HG02759 (cell line): ENCODE data around the gene ARPP19.
"Not testable (repeated sequence)": the region's sequence is repeated elsewhere in the genome, so short reads cannot be mapped to it uniquely, and the experiment has no call there.

Experiments
- ATAC-seq: cut with Tn5 transposase; IDR thresholded peaks from one replicate; pipeline ENCODE4 v1.9.1; 2021; ENCODE audit warnings: mild to moderate bottlenecking, moderate library complexity; ENCODE audit not compliant: unreplicated experiment

The ARPP19 gene

DNA sequence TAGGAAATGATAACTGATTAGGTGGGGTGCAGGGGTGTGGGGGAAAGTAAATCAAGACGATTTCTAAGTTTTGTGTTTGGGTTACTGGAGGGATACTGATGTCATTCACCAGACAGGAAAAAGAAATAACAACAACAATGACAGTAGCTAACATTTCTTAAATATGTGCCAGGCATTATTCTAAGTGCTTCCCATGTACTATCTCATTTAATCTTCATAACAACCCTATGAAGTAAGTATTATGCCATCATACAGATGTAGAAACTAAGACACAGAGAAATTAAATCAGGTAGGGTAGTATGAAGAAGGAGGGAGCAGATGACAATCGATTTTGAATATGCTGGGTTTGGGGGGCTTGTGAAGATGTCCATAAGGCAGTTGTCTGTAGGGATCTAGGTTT is 53.5 kb downstream of the ARPP19 start:
- ATAC-seq: no peak

DNA sequence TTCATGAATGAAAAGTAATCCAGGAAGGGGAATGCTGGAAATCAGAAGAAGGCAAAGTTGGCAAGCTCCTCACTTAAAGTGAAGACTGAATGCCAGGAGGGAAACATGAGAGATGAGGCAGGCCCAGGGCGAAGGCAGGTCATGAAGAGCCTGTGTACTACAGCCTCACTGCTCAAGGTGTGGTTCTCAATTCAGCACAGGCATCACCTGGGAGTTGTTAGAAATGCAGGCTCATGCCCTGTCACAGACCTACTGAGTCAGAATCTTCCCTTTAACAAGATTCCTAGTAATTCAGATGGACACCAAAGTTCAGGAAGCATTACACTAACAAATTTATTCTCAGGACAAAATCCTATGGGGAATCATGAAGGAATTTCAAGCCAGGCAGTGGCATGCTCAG is 54.3 kb downstream of the ARPP19 start:
- no peak for ATAC-seq

DNA sequence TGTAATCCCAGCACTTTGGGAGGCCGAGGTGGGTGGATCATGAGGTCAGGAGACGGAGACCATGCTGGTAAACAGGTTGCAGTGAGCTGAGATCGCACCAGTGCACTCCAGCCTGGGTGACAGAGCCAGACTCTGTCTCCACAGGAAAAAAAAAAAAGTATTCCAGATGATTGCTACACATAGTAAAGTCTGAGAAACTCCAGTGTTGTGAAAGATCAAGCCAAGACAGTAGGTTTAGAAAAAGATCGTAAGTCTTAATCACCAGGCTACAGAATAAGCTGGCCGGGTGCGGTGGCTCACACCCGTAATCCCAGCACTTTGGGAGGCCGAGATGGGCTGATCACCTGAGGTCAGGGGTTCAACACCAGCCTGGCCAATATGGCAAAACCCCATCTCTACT is 56.0 kb downstream of the ARPP19 start:
- not testable (repeated sequence) for ATAC-seq

DNA sequence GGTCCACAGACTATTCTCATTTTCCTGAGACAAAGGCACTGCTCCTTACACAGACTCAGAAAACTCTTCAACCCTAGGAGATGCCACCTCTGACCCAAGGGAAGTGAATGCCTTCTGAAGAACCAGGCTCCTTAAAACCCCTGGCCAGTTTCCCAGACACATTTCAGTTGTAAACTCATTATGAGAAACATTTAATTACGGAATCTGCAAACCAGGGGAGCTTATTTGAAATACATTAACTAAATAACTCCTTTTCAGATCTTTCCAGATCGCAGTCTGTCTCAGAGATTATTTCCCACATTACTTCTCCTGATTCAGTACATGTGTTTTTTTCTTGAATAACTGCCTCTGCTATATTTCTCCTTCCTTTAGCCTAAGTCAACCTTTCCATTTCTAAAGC is 57.7 kb downstream of the ARPP19 start:
- no peak for ATAC-seq

DNA sequence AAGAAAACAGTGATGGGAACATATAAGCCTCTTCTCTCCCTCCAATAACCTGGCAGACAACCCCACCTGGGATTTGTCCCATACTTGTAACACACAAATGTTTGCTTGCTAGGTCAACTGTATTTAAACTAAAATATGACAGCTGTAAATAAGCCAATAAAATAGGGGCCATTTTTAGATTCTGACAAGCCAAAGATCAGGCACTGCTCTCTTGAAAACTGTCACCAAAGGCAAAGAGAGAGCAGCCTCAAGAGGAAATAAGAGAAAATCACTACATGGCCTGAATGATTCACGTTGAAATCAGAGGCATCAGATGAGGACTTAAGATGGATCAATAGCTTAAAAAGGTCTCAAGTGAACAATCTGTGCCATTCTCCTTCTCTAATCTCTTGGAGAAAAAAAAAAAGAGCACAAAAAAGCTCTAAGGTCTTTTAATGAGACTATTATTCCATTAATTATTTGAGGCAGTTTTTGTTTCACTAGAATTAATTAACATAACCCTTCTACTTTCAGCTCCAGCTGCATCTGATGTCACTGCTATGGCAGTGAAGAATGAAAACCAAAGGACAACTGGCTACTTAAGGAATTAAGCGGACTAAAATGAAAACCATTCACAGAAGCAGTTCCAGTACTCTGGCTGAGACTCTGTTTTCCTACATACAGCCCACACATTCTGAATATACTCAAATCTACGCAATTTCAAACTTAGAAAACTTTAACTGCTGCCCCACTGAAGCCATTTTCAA is 59.2 kb downstream of the ARPP19 start:
- ATAC-seq: no peak

DNA sequence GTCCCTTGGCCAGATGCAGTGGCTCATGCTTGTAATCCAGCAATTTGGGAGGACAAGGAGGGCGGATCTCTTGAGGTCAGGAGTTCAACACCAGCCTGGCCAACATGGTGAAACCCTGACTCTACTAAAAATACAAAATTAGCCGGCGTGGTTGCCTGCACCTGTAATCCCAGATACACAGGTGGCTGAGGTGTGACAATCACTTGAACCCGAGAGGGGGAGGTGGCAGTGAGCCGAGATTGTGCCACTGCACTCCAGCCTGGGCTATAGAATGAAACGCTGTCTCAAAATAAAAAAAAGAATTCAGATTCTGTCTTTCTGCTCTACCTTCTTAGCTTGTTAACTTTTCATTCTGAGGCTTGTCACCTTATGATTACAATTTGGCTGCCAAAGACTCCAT is 62.3 kb downstream of the ARPP19 start:
- ATAC-seq: no peak

DNA sequence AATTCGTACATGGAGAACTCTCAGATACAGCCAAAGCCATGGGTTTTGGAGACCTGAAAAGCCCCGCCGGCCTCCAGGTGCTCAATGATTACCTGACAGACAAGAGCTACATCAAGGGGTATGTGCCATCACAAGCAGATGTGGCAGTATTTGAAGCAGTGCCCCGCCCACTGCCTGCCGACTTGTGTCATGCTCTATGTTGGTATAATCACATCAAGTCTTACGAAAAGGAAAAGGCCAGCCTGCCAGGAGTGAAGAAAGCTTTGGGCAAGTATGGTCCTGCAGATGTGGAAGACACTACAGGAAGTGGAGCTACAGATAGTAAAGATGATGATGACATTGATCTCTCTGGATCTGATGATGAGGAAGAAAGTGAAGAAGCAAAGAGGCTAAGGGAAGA is 63.7 kb downstream of the ARPP19 start:
- no peak for ATAC-seq

DNA sequence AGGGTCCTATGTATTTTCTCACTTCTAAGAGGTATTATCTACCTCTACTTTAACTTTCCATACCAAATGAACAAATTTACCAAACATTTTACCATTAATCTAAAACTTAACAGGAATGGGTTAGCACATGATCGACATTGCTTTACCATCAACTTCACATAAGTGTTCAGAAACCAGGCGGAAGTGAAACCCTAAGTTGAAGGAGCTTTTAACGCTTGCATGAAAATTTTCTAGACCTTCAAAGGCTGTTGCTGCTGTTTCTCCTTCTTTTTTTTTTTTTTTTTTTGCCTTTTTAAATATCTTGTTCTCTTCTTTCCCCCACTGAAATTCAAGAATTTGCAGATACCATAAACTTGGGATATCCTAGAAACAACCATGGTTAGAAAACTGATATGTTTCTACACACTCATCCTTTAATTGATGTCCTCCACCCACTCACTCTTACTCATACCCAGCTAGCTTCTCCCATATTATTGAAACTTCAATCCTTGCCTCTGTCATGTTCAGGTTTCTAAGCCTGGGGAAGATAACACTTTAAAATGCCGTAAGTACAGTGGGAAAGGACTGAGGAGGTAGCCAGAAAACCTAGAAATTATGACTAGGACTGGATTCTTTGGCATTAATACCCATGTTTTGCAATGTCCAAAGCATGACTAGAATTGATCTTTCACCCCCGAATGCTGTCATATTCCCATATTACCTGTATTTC is 64.9 kb downstream of the ARPP19 start:
- peak; percentile 80 for ATAC-seq

DNA sequence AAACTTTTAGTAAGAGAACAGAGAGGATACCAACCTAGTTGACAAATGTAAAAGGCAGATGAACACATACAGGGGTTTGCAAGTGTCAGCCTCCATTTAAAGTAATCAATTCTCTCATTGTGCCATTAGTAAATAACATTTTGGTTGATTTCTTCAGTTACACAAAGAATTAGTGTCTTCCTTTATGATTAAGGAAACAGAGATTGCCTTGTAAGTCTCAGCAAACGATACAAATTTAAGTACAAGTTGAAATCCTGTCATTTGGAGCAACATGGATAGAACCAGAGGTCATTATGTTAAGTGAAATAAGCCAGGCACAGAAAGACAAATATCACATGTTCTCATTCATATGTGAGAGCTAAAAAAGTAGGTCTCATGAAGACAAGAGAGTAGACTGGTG is 66.2 kb downstream of the ARPP19 start:
- no peak for ATAC-seq

DNA sequence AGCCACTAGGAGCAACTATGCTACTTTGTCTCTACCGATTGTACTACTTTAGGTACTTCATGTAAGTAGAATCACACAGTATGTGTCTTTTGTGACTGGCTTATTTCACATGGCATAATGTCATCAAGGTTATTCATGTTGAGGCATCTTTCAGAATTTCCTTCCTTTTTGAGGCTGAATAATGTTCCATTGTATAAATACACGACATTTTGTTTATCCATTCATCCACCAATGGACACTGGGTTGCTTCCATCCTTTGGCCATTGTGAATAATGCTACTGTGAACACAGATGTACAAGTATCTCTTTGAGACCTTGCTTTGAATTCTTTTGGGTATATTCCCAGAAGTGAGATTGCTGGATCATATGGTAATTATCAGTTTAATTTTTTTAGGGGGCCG is 69.3 kb downstream of the ARPP19 start:
- ATAC-seq: no peak

DNA sequence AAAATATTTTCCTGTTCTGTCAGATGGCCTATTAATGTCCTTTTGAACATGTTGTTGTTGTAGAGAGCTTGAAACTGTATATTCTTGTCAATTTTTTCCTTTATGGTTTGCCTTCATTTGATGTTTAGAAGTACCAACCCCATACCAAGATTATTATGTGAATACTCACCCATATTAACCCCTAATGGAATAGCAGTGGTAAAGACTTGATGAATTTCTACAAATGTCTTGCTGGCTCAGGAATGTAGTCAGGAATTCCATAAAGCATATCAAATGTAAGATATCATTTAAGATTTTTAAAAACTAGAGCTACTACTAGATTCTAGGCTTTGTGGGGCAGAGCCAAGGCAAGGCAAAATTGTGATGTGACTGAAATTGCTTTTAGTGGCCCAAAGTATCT is 70.1 kb downstream of the ARPP19 start:
- no peak for ATAC-seq
